Nephron progenitor cell (in vitro differentiated cells): ENCODE data around the gene TSSK6.

Experiments
- DNase-seq: peaks from one replicate; pipeline ENCODE4 v3.0.0; 2021
- H3K27ac Mint-ChIP-seq: 2 replicates; pipeline ENCODE4 v1.8.0; 2021; ENCODE audit warnings: mild to moderate bottlenecking, moderate library complexity, mixed read lengths
- H3K27me3 Mint-ChIP-seq: 2 replicates; pipeline ENCODE4 v1.8.0; 2021; ENCODE audit warnings: mild to moderate bottlenecking, low read depth, mixed read lengths; ENCODE audit not compliant: poor library complexity
- H3K36me3 Mint-ChIP-seq: 2 replicates; pipeline ENCODE4 v1.8.0; 2021; ENCODE audit warnings: low read depth, mixed read lengths
- H3K4me1 Mint-ChIP-seq: 2 replicates; pipeline ENCODE4 v1.8.0; 2021; ENCODE audit warnings: mixed read lengths
- H3K4me3 Mint-ChIP-seq: 2 replicates; pipeline ENCODE4 v1.8.0; 2021; ENCODE audit warnings: mild to moderate bottlenecking, moderate library complexity, mixed read lengths
- H3K9me3 Mint-ChIP-seq: 2 replicates; pipeline ENCODE4 v1.8.0; 2021; ENCODE audit warnings: mild to moderate bottlenecking, moderate library complexity, mixed read lengths
- TF ChIP-seq, protein P1 (sequence below): fragments of 200-600 bp; sonication (generic); IDR thresholded peaks from 2 replicates; pipeline ENCODE4 v1.5.0; 2021; ENCODE audit warnings: antibody characterized with exemption

TSSK6 gene

DNA sequence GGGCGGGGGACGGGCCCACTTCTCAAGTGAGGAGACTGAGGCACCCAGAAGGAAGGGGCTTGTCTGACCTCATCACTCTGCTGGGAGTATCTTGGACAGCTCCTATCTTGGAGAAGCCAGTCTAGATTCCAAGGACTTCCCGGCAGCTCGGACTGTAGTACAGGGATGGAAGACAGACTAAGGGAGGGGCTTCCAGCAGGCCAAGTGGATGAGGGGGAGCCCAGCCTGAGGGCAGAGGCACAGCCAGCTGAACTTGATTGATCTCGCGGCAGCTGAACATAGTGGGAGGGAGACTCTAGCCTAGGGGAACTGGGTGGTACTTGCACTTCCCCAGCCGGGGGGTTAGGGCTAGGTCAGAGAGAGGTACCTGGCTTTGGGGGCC is 23.4 kb upstream of the TSSK6 start:
- H3K9me3 Mint-ChIP-seq, result no peaks in the 10 kb centered on the region
- peaks cover 15% of the 10 kb centered on the region for H3K4me1 Mint-ChIP-seq
- peak overlapping the region; percentile 79 for H3K4me3 Mint-ChIP-seq
- TF ChIP-seq, protein P1, sequence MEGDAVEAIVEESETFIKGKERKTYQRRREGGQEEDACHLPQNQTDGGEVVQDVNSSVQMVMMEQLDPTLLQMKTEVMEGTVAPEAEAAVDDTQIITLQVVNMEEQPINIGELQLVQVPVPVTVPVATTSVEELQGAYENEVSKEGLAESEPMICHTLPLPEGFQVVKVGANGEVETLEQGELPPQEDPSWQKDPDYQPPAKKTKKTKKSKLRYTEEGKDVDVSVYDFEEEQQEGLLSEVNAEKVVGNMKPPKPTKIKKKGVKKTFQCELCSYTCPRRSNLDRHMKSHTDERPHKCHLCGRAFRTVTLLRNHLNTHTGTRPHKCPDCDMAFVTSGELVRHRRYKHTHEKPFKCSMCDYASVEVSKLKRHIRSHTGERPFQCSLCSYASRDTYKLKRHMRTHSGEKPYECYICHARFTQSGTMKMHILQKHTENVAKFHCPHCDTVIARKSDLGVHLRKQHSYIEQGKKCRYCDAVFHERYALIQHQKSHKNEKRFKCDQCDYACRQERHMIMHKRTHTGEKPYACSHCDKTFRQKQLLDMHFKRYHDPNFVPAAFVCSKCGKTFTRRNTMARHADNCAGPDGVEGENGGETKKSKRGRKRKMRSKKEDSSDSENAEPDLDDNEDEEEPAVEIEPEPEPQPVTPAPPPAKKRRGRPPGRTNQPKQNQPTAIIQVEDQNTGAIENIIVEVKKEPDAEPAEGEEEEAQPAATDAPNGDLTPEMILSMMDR, result no peak
- DNase-seq, result no peak
- peaks cover 8% of the 10 kb centered on the region for H3K36me3 Mint-ChIP-seq
- peaks cover 20% of the 10 kb centered on the region for H3K27me3 Mint-ChIP-seq
- H3K27ac Mint-ChIP-seq, result no peak overlapping the region

DNA sequence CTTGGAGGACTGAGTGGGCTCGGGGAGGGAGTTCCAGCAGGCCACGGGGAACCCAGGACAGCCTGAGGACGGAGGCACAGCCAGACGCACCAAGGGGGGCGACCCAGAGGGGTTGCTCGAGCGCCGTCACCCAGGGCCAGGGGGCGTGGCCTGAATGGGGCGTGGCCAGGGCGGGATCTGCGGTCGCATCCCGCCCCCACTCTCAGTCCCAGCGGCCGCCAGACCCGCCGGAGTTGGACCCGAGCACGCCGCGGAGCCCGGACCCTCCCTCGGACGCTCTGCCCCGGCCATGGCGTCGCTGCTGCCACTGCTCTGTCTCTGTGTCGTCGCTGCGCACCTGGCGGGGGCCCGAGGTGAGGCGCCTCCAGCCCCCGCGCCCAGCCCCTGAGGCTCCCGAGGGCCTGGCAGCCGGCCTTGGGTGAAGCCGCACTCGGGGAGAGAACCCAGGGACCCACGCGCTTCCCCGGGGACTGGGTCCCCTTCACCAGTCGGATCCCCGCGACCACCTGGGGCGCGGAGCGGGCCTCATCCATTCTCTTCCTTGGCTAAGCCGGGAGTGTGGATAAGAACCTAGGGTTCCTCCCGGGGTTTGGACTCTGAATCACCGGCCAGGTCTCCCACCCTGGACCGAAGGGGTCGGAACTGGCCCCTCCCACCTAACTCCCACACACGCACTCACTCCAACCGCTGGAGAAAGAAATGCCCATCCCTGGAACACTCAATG is 22.9 kb upstream of the TSSK6 start, which contains the start of gene CILP2:
CILP2 (plus strand) TSS at position 205 of the 724 bp plus-strand sequence; CDS start at position 290, 85 bp downstream.
- Mint-ChIP-seq H3K9me3 (no peaks in the 10 kb centered on the region), H3K36me3 (peaks cover 8% of the 10 kb centered on the region), H3K4me1 (peaks cover 19% of the 10 kb centered on the region)

DNA sequence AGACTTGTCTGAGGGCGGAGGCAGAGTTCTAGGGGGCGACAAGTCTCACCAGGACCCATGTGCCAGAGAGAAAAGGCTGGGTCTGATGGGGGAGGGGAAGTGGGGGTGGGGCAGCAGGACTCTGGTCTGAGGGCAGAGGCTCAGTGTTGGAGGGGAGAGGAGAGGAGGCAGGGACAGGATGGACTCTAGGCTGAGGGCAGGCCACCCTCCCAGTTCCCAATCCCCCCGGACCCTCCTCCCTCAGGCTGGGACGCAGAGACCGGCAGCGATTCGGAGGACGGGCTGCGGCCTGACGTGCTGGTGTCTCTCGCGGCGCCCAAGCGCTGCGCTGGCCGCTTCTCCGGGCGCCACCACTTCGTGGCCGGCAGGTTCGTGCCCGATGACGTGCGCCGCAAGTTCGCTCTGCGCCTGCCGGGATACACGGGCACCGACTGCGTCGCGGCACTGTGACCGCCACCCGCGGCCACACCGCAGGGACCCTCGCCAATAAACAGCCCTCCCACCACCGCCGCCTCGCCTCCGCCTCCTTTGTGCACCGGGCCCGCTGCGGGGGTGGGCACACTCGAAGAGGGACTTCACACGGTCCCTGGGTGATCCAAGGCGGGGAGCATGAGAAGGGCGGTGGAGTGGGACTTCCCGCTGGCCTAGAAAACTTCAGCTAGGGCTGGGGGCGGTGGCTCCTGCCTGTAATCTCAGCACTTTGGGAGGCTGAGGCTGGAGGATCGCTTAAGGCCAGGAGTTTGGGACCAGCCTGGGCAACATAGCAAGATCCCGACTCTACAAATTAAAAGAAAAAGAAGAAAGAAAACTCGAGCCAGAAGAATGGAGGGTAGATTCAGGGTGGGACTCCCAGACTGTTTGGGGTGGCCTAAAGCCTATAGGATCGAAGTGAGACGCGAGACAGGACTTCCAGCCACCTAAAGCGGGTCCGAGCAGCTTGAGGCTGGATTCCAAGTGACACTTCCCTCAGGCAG is 22.0 kb upstream of the TSSK6 start:
- Mint-ChIP-seq H3K36me3 (peaks cover 8% of the 10 kb centered on the region), H3K4me1 (peaks cover 26% of the 10 kb centered on the region), H3K27me3 (peaks cover 20% of the 10 kb centered on the region), H3K27ac (no peak overlapping the region), H3K9me3 (no peaks in the 10 kb centered on the region), H3K4me3 (peak overlapping the region; percentile 64)
- DNase-seq, result no peak
- TF ChIP-seq, protein P1, result no peak

More for the DNA sequence above, 22.9 kb upstream of the TSSK6 start, which contains the start of gene CILP2:
- Mint-ChIP-seq H3K4me3 (peak within 1 kb of the TSS; percentile 79), H3K27me3 (peaks cover 20% of the 10 kb centered on the region), H3K27ac (no peak within 1 kb of the TSS)
- DNase-seq, result peak; percentile 93
- TF ChIP-seq, protein P1, result no peak

DNA sequence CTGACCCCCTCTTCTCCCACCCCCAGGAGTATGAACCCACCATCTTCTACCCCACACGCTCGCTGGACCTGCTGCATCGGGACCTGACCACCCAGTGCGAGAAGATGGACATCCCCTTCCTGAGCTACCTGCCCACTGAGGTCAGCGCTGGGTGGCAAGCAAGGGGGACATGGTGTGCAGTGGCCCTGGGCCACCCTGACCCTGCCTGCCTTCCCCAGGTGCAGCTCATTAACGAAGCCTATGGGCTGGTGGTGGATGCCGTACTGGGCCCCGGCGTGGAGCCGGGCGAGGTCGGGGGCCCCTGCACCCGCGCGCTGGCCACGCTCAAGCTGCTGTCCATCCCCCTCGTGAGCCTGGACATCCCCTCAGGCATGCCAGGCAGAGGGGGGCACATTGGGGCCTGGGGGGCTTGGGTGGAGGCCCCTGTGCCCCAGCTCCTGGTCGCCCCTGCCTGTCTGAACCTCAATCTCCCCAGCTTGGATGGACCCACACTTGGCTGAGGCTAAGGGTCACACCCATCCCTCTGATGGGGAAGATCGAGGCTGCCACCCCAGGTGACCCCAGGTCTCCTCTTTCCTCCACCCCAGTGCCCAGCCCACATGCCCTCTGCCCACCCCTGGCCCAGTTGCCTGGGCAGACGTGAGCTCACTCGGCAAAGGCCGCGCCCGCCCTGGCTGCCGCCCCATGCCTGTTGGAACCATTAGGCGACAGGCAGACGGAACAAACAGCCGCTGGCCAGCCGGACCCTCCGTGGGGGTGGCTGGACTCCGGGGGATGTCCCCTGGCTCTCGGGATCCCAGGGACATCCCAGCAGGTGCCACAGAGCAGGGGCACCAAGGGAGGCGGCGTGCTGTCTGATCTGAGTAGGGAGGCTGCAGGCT is 20.2 kb upstream of the TSSK6 start:
- Mint-ChIP-seq H3K36me3 (peaks cover 17% of the 10 kb centered on the region), H3K4me1 (peaks cover 38% of the 10 kb centered on the region), H3K27ac (no peak overlapping the region), H3K4me3 (peak overlapping the region; percentile 18), H3K9me3 (no peaks in the 10 kb centered on the region), H3K27me3 (peaks cover 19% of the 10 kb centered on the region)
- no peak for DNase-seq
- TF ChIP-seq, protein P1, result no peak

DNA sequence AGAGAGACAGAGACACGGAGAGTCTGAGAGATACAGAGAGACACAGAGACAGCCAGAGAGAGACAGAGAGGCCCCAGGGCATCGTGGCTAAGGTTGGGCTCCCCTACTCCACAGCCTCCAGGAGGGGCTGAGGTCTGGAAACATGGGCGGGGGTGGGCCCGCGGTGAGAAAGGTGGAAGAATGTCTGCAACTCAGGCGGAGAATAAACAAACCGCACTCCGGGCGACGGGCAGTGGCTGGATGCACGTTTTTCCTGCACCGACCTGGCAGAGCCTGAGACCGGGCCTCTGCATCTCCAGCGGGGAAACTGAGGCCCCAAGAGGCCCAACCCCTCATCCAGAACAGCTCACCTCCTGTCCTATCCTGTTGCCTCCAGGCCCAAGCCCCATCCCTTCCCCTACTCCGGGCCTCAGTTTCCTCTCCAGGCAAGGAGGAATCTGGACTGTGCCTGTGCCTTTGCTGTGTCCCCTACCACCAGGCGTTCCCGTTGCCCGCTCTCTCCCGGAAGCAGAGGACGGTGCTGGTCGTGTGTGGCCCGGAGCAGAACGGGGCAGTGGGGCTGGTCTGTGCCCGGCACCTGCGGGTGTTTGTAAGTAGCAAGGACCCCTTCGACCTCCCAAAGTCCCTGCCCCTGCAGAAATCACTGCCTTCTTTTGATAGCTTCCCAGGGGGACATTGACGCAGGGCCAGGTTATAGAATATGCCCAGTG is 19.4 kb upstream of the TSSK6 start:
- TF ChIP-seq, protein P1, result no peak
- DNase-seq, result no peak
- H3K4me1 Mint-ChIP-seq, result peaks cover 42% of the 10 kb centered on the region
- peaks cover 19% of the 10 kb centered on the region for H3K36me3 Mint-ChIP-seq
- no peak overlapping the region for H3K27ac Mint-ChIP-seq
- H3K9me3 Mint-ChIP-seq, result no peaks in the 10 kb centered on the region
- H3K27me3 Mint-ChIP-seq, result peaks cover 18% of the 10 kb centered on the region
- H3K4me3 Mint-ChIP-seq, result no peak overlapping the region
